ENCODE measurements around the gene FTSJ1.

Gene FTSJ1

DNA sequence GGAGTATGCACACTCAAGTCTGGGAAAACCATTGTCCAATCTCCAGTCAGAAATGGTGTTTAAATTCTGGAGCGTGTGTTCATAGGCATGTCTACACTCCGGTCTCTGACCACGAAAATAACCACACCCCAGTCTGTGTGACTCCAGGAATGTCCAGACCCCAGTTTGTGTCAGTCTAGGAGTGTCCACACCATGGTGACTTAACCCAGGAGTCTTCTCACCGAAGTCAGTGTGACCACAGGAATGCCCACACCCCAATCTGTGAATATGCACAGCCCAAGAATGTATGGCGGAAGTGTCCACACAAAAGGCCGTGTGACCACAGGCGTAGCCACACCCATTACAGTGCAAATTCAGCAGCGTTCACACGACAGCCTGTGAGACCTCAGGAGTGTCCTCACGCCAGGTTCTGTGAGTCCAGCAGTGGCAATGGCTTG is 11.4 kb downstream of the FTSJ1 start:
- H2AFZ ChIP-seq (ENCODE audit: low read depth), result no peak overlapping the region
- no peak overlapping the region for H3K27ac ChIP-seq
- H3K79me2 ChIP-seq (ENCODE audit: insufficient read depth, low read depth), result no peaks in the 10 kb centered on the region
- TF ChIP-seq, protein P1, sequence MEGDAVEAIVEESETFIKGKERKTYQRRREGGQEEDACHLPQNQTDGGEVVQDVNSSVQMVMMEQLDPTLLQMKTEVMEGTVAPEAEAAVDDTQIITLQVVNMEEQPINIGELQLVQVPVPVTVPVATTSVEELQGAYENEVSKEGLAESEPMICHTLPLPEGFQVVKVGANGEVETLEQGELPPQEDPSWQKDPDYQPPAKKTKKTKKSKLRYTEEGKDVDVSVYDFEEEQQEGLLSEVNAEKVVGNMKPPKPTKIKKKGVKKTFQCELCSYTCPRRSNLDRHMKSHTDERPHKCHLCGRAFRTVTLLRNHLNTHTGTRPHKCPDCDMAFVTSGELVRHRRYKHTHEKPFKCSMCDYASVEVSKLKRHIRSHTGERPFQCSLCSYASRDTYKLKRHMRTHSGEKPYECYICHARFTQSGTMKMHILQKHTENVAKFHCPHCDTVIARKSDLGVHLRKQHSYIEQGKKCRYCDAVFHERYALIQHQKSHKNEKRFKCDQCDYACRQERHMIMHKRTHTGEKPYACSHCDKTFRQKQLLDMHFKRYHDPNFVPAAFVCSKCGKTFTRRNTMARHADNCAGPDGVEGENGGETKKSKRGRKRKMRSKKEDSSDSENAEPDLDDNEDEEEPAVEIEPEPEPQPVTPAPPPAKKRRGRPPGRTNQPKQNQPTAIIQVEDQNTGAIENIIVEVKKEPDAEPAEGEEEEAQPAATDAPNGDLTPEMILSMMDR (conservative IDR thresholded peaks at IDR 0.05; ENCODE audit: low read depth, low read length), result no peak
- no peak overlapping the region for H3K4me2 ChIP-seq
- peaks cover 6% of the 10 kb centered on the region for H3K4me1 ChIP-seq (ENCODE audit: low read depth, poor library complexity, severe bottlenecking)
- no peak overlapping the region for H3K9ac ChIP-seq
- H4K20me1 ChIP-seq (ENCODE audit: insufficient read depth), result no peaks in the 10 kb centered on the region
- no peak overlapping the region for H3K4me3 ChIP-seq (IDR thresholded peaks at IDR 0.05; ENCODE audit: insufficient read depth, low read depth, low read length)
- H3K36me3 ChIP-seq (ENCODE audit: insufficient read depth), result no peaks in the 10 kb centered on the region
- H3K27me3 ChIP-seq (ENCODE audit: insufficient read depth, low read depth), result no peaks in the 10 kb centered on the region

DNA sequence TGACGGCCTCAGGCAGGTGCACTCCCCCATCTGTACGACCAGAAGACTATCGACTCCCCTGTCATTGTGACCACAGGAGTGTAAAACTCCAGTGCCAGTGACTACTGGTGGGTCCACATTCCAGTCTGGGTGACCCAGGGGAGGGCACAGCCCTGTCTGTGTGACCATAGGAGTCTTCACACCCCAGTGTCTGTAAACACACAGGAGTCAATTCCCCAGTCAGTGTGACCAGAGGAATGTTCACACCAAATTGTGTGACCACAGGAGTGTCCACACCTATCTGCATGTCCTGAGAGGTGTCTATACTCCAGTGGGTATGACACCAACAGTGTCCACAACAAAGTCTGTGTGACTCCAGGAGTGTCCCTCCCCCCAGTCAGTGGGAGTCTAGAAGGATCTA is 12.0 kb downstream of the FTSJ1 start:
- Histone ChIP-seq H3K27ac (no peak overlapping the region), H3K4me2 (no peak overlapping the region), H2AFZ (ENCODE audit: low read depth) (no peak overlapping the region), H3K4me1 (ENCODE audit: low read depth, poor library complexity, severe bottlenecking) (peaks cover 6% of the 10 kb centered on the region), H4K20me1 (ENCODE audit: insufficient read depth) (no peaks in the 10 kb centered on the region), H3K27me3 (ENCODE audit: insufficient read depth, low read depth) (no peaks in the 10 kb centered on the region), H3K4me3 (IDR thresholded peaks at IDR 0.05; ENCODE audit: insufficient read depth, low read depth, low read length) (no peak overlapping the region), H3K36me3 (ENCODE audit: insufficient read depth) (no peaks in the 10 kb centered on the region), H3K9ac (no peak overlapping the region), H3K79me2 (ENCODE audit: insufficient read depth, low read depth) (no peaks in the 10 kb centered on the region)
- TF ChIP-seq, protein P1 (conservative IDR thresholded peaks at IDR 0.05; ENCODE audit: low read depth, low read length), result no peak

DNA sequence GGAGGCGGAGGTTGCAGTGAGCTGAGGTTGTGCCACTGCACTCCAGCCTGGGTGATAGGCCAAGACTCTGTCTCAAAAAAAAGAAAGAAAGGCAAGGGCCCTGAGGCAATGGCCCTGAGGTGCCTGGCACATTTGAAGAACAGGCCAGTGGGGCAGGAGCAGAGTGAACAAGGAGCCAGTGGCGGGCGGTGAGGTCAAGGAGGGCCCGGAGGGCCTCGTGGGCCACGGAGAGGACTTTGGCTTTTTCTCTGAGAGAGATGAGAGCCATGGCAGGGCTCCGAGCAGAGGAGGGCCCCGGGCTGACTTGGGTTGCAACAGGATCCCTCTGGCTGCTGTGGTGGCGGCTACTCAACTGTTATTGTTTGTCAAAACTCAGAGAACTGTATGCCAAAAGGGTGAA is 13.3 kb downstream of the FTSJ1 start:
- TF ChIP-seq, protein P1 (conservative IDR thresholded peaks at IDR 0.05; ENCODE audit: low read depth, low read length), result no peak
- no peak overlapping the region for H3K27ac ChIP-seq
- H3K4me3 ChIP-seq (IDR thresholded peaks at IDR 0.05; ENCODE audit: insufficient read depth, low read depth, low read length), result no peak overlapping the region
- H4K20me1 ChIP-seq (ENCODE audit: insufficient read depth), result no peaks in the 10 kb centered on the region
- H3K36me3 ChIP-seq (ENCODE audit: insufficient read depth), result no peaks in the 10 kb centered on the region
- H3K4me1 ChIP-seq (ENCODE audit: low read depth, poor library complexity, severe bottlenecking), result peaks cover 6% of the 10 kb centered on the region
- H3K9ac ChIP-seq, result no peak overlapping the region
- no peak overlapping the region for H3K4me2 ChIP-seq
- H3K27me3 ChIP-seq (ENCODE audit: insufficient read depth, low read depth), result no peaks in the 10 kb centered on the region
- no peak overlapping the region for H2AFZ ChIP-seq (ENCODE audit: low read depth)
- H3K79me2 ChIP-seq (ENCODE audit: insufficient read depth, low read depth), result no peaks in the 10 kb centered on the region

DNA sequence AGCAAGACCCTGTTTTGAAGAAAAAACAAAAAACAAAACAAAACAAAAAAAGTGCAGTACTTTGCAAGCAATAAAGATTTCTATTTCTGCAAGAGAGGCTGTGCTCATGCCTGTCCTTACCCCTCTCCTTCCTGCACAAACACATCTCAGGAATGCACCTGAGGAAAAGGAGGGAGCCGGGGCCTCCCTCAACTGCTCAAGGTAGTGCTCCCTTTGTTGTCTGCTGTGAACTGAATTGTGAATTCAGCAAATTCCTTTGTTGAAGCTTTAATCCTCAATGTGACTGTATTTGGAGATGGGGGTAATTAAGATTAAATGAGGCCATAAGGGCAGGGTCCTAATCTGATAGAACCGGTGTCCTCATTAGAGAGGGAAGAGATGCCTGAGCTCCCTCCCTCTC is 13.9 kb downstream of the FTSJ1 start:
- H4K20me1 ChIP-seq (ENCODE audit: insufficient read depth), result no peaks in the 10 kb centered on the region
- H3K27ac ChIP-seq, result no peak overlapping the region
- H3K36me3 ChIP-seq (ENCODE audit: insufficient read depth), result no peaks in the 10 kb centered on the region

More for the DNA sequence above, 13.9 kb downstream of the FTSJ1 start:
- H2AFZ ChIP-seq (ENCODE audit: low read depth), result no peak overlapping the region
- H3K4me2 ChIP-seq, result no peak overlapping the region
- H3K9ac ChIP-seq, result no peak overlapping the region
- H3K27me3 ChIP-seq (ENCODE audit: insufficient read depth, low read depth), result no peaks in the 10 kb centered on the region
- peaks cover 6% of the 10 kb centered on the region for H3K4me1 ChIP-seq (ENCODE audit: low read depth, poor library complexity, severe bottlenecking)
- TF ChIP-seq, protein P1 (conservative IDR thresholded peaks at IDR 0.05; ENCODE audit: low read depth, low read length), result no peak
- no peaks in the 10 kb centered on the region for H3K79me2 ChIP-seq (ENCODE audit: insufficient read depth, low read depth)
- H3K4me3 ChIP-seq (IDR thresholded peaks at IDR 0.05; ENCODE audit: insufficient read depth, low read depth, low read length), result no peak overlapping the region

All from KMS-11 (cell line).